Jurkat, Clone E6-1 (cell line): Measurements from ENCODE around the gene DGKB.
"Not testable (repeated sequence)": the region's sequence is repeated elsewhere in the genome, so short reads cannot be mapped to it uniquely, and the experiment has no call there.

Source experiments
- DNase-seq: peaks from one replicate; pipeline ENCODE4 v3.0.0-alpha.2; 2011; ENCODE audit warnings: low read depth, low spot score
- H3K4me3 ChIP-seq: 2 replicates; pipeline ENCODE4 v1.5.1; 2011; ENCODE audit warnings: mild to moderate bottlenecking, low read length, control low read depth, moderate library complexity

DGKB gene

DNA sequence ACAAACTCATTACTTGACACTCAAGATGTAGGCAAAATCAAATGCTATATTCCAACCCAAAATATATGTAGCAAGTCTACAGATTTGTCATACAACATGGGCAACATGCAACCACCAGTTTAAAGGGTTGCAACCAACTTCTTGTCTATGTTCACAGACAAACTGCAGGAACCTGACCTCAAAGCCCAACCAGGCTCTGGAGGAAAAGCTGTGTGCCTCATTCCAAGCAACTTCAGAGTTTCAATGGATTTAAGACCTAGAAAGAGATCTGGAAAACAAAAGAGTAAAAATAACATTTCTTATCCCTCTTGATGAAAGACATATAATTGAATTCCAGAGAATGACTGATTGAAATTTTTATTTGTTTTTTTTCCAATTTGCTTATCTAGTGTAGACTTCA lies 612.6 kb downstream of the DGKB start:
- no peak for DNase-seq
- no peak overlapping the region for H3K4me3 ChIP-seq

GRCh38 chr7:14288701-14289100 lies 613.9 kb downstream of the DGKB start:
- no peak overlapping the region for H3K4me3 ChIP-seq
- DNase-seq = no peak

GRCh38 chr7:14287398-14287797 lies 615.2 kb downstream of the DGKB start:
- no peak for DNase-seq
- no peak overlapping the region for H3K4me3 ChIP-seq

- no peak for DNase-seq
- H3K4me3 ChIP-seq = no peak overlapping the region
Observed at GRCh38 chr7:14286036-14286435, 616.5 kb downstream of the DGKB start.

DNA sequence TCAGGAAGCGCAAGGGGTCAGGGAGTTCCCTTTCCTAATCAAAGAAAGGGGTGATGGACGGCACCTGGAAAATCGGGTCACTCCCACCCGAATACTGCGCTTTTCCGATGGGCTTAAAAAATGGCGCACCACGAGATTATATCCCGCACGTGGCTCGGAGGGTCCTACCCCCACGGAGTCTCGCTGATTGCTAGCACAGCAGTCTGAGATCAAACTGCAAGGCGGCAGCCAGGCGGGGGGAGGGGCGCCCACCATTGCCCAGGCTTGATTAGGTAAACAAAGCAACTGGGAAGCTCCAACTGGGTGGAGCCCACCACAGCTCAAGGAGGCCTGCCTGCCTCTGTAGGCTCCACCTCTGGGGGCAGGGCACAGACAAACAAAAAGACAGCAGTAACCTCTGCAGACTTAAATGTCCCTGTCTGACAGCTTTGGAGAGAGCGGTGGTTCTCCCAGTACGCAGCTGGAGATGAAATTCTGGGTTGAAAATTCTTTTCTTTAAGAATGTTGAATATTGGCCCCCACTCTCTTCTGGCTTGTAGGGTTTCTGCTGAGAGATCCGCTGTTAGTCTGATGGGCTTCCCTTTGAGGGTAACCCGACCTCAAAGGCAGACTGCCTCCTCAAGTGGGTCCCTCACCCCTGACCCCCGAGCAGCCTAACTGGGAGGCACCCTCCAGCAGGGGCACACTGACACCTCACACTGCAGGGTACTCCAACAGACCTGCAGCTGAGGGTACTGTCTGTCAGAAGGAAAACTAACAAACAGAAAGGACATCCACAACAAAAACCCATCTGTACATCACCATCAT lies 623.3 kb downstream of the DGKB start:
- DNase-seq, H3K4me3 ChIP-seq: not testable (repeated sequence)

DNA sequence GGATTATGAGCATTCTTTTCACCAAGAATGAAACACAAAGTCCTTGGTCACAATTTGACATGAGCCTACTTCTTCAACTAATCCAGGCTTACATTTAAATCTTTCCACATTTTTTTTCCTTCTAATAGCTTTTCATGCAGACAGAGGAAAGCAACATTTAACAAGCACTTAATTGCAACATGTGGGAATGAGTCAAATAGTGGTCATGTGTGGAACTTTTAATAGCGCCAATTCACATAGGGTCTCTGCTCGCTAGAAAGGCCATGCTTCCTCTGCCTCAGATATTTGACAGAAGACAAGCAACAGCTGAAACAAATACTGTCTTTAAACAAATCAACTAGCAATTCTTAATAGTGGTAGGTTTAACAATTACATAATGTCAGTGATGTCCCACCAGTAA lies 627.2 kb downstream of the DGKB start:
- H3K4me3 ChIP-seq = no peak overlapping the region
- DNase-seq = no peak

GRCh38 chr7:14271441-14271840 lies 631.1 kb downstream of the DGKB start:
- no peak for DNase-seq
- H3K4me3 ChIP-seq = no peak overlapping the region

DNA sequence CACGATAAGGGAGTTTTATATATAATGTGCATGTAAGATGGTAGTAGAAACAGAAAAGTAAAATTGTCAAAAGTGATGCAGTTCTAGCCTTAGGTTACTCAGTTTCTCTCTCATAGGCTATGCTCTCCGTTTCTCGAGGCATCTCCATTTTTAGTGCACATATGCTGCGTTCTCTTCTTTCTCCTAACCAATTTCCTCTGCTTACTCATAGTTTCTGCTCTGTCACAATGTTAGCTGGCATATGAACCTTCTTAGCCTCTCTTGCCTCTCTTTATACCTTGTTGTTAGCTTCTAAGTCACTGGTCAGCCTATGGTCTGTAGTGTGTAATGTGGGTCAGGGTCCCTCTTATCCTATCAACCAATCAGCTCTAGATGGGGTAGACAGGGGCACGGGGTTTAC lies 632.5 kb downstream of the DGKB start:
- no peak for DNase-seq
- no peak overlapping the region for H3K4me3 ChIP-seq

- DNase-seq = no peak
- H3K4me3 ChIP-seq = no peak overlapping the region
Observed at GRCh38 chr7:14260011-14260410, 642.5 kb downstream of the DGKB start.

- no peak for DNase-seq
- H3K4me3 ChIP-seq = no peak overlapping the region
Observed at GRCh38 chr7:14258861-14259260, 643.7 kb downstream of the DGKB start.

- H3K4me3 ChIP-seq = no peak overlapping the region
- no peak for DNase-seq
Observed at GRCh38 chr7:14258441-14258840, 644.1 kb downstream of the DGKB start.

DNA sequence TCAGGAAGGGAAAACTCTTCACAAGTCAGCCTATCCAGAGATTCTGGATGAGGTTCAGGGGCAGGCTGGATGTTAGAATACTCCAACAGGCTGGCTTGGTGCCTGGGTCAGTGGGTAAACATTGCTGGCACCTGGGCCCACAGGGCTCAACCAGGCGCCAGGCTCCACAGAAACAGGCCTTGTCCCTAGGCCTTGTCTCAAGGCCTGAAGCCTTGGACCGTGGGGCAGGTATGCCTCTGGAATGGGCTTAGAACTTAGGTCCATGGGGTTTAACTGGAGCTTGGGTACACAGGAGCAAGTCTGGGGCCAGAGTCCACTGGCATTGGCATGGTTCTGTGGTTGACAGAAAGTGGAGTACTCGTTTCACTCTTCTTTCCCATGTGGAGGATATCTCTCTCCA lies 650.1 kb downstream of the DGKB start:
- no peak overlapping the region for H3K4me3 ChIP-seq
- no peak for DNase-seq

- no peak for DNase-seq
- H3K4me3 ChIP-seq = no peak overlapping the region
Observed at GRCh38 chr7:14242175-14242574, 660.4 kb downstream of the DGKB start.

DNA sequence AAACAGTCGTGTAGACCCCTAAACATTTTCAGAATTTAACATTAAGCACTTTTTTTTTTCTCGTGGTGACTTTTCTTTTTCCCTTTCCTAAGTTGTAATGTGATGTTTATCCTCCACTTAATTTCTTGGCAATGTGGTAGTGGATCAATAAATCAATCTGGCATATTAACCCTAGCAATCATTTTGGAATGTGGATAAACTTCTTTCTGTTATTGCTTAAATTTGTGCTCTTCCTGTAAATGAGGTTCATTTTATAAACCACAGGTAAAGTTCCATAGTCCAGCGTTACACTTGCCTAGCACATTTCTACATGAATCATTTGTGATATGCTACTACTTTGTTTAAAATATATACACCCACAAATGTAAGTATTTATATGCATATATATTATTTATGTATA lies 665.7 kb downstream of the DGKB start:
- DNase-seq = no peak
- no peak overlapping the region for H3K4me3 ChIP-seq

DNA sequence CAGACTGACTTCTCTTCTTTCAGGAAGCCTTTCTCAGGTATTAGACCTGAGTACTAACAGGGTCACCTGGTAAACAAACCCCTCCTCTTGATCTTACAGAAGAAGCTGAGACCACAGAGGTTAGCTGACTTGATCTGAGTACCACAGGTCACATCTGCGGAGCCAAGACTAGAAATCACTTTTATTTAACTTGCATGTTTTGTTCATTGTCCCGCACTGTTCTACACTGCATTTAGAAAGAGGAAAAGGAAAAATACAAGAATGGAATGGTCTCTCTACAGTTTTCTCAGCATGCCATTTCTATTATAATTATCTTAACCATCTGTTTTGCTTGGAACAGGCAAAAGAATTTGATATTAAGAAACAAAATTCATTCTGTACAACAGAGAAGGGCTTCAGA lies 667.5 kb downstream of the DGKB start:
- DNase-seq = no peak
- H3K4me3 ChIP-seq = no peak overlapping the region

GRCh38 chr7:14233868-14234369 lies 668.6 kb downstream of the DGKB start:
- no peak overlapping the region for H3K4me3 ChIP-seq
- DNase-seq = no peak

DNA sequence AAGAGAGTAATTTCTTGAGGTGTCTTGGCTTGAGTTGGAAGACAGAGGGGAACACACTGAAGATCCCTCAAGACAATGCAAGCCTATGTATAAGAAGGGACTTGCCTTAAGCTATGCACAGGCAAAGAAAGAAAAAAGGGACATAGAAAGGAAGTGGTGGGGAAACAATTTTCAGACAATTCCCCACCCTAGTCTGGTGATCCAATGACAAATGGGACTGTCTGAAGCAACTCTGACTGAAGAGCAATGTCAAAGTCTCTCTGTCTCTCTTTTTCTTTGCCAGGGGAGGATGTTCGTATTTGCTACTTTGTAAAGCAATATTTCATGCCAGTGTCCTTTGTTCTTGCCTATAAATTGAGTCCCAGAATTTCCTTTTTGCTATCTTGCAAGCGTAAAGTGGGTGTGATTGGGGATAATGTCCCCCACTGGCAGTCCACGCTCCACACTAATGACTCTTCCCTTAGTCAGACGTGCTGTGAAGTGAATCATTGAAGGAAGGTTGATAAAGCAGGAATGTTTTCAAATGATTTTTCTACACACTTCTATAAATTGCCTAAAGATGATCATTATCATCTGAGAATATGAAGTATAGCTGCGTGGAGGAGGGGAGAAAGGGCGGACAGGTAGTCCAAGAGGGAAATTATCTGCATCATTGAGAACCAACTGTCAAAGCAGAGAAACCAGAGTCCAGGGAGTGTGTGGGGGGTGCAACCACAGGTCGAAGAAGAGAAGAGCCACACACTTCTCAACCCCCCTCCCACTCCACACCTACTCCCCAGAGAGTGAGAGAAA lies 669.3 kb downstream of the DGKB start:
- DNase-seq = no peak
- no peak overlapping the region for H3K4me3 ChIP-seq

DNA sequence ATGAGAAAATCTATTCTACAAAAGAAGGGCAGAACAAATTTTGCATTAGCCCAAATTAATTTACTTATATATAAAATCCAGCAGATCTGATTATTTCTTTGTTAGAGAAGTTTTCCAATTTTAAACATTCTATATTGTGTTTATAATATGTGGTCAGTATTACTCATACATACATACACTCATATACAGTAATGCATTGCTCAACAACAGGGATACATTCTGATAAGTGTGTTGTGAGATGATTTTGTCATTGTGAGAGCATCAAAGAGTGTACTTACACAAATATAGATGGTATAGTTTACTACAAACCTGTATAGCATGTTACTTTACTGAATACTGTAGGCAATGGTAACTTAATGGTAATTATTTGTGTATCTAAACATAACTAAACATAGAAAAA lies 673.5 kb downstream of the DGKB start:
- no peak overlapping the region for H3K4me3 ChIP-seq
- no peak for DNase-seq

GRCh38 chr7:14228341-14228740 lies 674.2 kb downstream of the DGKB start:
- H3K4me3 ChIP-seq = no peak overlapping the region
- DNase-seq = no peak

- no peak for DNase-seq
- no peak overlapping the region for H3K4me3 ChIP-seq
Observed at GRCh38 chr7:14226126-14226525, 676.4 kb downstream of the DGKB start.
